Adipocyte (in vitro differentiated cells): Measurements from ENCODE around the gene VWA5B1.

ENCODE experiments used
- DNase-seq: peaks from one replicate; pipeline ENCODE4 v3.0.0-alpha.2; 2015; ENCODE audit warnings: low read depth
- H3K27me3 ChIP-seq: replicated peaks from 2 replicates; pipeline ENCODE4 v1.7.0; 2013; ENCODE audit warnings: mild to moderate bottlenecking, low read length, moderate library complexity; ENCODE audit not compliant: control insufficient read depth, insufficient read depth
- H3K36me3 ChIP-seq: 2 replicates; pipeline ENCODE4 v1.7.0; 2013; ENCODE audit warnings: low read length, mild to moderate bottlenecking, moderate library complexity; ENCODE audit not compliant: control insufficient read depth, insufficient read depth, severe bottlenecking
- H3K4me1 ChIP-seq: 2 replicates; pipeline ENCODE4 v1.7.0; 2013; ENCODE audit warnings: mild to moderate bottlenecking, low read length, moderate library complexity; ENCODE audit not compliant: control insufficient read depth, insufficient read depth
- H3K4me3 ChIP-seq: 2 replicates; pipeline ENCODE4 v1.7.0; 2013; ENCODE audit warnings: mild to moderate bottlenecking, low read length, moderate library complexity
- H3K9ac ChIP-seq: 2 replicates; pipeline ENCODE4 v1.7.0; 2013; ENCODE audit warnings: mild to moderate bottlenecking, low read length, moderate library complexity
- H3K9me3 ChIP-seq: 2 replicates; pipeline ENCODE4 v1.7.0; 2013; ENCODE audit warnings: mild to moderate bottlenecking, low read length, moderate library complexity; ENCODE audit not compliant: control insufficient read depth

VWA5B1 gene

DNA sequence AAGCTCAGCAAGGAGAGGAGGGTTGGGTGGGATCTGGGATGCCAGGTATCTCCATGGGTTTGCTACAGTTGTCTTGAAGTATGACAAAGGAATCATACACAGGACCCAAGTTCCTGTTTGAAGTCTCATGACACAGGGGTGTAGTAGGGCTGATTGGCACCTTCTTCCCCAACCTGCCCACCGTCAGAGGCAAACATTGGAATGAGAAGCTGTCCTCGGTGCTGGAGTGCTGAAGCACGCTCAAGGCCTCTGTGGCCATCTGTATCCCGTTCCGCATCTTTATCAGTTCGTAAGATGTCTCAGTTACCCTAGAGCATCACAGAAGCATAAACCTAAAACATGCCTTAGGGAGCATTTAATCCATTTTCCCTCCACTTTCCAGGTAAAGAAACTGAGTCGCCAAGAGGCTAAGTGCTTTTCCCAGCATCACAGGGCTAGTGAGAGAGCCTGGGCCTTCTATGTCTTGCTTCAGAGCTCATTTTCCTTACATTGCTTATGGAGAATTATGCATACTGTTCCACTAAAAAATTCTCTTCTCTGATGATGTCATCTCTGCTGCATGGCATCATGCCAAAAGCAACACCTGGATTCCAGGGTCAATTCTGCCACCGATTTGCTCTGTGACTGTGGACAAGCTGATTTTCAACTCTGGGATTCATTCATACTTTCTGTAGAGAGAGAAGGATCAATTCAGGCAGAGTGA is 34.2 kb downstream of the VWA5B1 start:
- no peak for DNase-seq
- H3K36me3 ChIP-seq, result no peaks in the 10 kb centered on the region
- peaks cover 34% of the 10 kb centered on the region for H3K27me3 ChIP-seq

DNA sequence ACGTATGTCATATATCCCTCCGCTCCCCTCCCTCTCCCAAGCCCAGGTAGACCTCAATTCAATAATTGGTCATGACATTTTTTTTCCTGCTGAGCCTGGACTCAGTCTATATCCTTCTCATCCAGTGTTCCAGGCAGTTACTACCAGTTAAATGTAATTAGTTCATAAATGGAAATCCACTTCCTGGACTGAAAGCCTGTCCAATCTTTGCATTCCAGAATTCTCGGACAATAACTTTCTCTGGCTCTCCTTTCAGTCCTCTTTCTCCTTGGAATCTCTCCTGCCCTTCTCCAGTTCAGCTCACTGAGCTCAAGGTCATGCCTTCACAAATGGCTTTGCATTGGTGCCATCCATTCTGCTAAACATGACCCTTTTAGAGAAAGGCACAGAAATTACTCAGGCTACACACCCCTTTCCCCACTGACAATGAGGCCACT is 34.8 kb downstream of the VWA5B1 start:
- Histone ChIP-seq H3K4me3 (no peak overlapping the region), H3K36me3 (no peaks in the 10 kb centered on the region), H3K27me3 (peaks cover 34% of the 10 kb centered on the region), H3K9ac (no peak overlapping the region), H3K4me1 (peaks cover 12% of the 10 kb centered on the region), H3K9me3 (no peaks in the 10 kb centered on the region)
- no peak for DNase-seq

More for the DNA sequence above, 34.2 kb downstream of the VWA5B1 start:
- Histone ChIP-seq H3K4me1 (peaks cover 12% of the 10 kb centered on the region), H3K4me3 (no peak overlapping the region), H3K9me3 (no peaks in the 10 kb centered on the region), H3K9ac (no peak overlapping the region)

DNA sequence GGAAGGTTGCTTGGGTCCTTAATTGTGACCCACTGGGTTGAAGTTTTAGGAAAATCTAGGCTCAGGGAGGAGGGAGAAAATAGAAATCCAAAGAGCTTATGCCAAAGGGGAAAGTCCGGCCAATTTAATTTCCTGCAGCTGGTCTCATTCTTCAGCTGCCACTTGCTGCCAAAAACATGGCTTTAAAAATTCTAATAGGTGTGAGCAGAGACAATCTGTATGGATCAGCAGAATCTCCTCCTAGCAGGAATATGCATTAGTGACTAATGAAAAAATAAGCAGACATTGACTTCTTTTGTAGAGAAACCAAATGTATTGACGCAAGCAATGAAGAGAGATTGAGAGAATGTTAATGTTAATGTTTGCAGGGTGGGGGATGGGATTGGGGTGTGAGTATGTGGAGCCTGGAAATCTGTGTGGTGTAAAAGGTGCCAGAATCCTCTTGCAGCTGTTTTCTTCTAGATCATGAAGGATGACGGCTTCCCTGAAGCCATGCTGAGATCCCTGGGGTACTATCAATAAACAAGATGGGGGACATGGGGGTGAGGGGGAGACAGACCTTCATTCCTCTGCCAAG is 35.3 kb downstream of the VWA5B1 start:
- Histone ChIP-seq H3K9me3 (no peaks in the 10 kb centered on the region), H3K4me1 (peaks cover 12% of the 10 kb centered on the region), H3K9ac (no peak overlapping the region), H3K4me3 (no peak overlapping the region), H3K27me3 (peaks cover 38% of the 10 kb centered on the region), H3K36me3 (no peaks in the 10 kb centered on the region)
- no peak for DNase-seq

DNA sequence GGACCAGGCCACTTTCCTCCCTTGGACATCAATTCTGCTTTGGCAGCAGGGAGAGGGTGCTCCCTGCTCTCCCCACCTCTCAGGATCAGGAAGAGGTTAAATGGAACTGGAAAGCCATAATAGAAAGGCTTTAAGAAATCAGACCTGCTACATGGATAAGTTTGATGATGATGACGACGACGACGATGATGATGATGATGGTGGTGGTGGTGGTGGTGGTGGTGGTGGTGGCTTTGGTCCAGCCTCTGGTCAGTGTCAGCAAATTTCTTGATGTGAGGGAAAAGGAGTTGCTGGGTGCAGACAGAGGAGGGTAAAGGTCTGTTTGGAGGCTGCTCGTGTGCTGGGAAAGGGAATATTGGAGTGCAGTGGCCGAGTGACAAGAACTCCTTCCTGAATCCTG is 36.8 kb downstream of the VWA5B1 start:
- no peaks in the 10 kb centered on the region for H3K9me3 ChIP-seq
- no peak overlapping the region for H3K4me3 ChIP-seq
- H3K4me1 ChIP-seq, result peaks cover 5% of the 10 kb centered on the region
- no peaks in the 10 kb centered on the region for H3K36me3 ChIP-seq
- no peak overlapping the region for H3K9ac ChIP-seq
- DNase-seq, result no peak
- peaks cover 46% of the 10 kb centered on the region for H3K27me3 ChIP-seq

DNA sequence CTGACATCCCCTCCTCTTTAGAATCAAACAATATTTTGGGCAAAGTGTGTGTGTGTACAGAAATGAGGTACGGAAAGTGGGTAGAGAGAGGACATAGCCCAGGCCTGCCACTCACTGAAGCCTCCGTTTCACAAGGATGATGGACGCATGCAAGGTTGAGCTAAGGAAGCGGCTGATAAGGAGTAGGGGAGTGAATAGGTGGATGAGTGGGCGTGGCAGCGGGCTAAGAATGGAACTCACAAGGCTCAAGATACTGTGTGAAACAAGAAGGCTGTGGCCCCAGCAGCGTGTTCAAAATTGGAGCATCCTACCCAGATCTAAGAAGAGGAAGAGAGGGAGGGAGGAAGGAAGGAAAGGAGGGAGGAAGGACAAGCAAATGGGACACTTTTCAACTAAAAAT is 37.5 kb downstream of the VWA5B1 start:
- Histone ChIP-seq H3K4me3 (no peak overlapping the region), H3K9me3 (no peaks in the 10 kb centered on the region), H3K4me1 (peaks cover 5% of the 10 kb centered on the region), H3K36me3 (no peaks in the 10 kb centered on the region), H3K27me3 (peaks cover 52% of the 10 kb centered on the region), H3K9ac (no peak overlapping the region)
- DNase-seq, result no peak

DNA sequence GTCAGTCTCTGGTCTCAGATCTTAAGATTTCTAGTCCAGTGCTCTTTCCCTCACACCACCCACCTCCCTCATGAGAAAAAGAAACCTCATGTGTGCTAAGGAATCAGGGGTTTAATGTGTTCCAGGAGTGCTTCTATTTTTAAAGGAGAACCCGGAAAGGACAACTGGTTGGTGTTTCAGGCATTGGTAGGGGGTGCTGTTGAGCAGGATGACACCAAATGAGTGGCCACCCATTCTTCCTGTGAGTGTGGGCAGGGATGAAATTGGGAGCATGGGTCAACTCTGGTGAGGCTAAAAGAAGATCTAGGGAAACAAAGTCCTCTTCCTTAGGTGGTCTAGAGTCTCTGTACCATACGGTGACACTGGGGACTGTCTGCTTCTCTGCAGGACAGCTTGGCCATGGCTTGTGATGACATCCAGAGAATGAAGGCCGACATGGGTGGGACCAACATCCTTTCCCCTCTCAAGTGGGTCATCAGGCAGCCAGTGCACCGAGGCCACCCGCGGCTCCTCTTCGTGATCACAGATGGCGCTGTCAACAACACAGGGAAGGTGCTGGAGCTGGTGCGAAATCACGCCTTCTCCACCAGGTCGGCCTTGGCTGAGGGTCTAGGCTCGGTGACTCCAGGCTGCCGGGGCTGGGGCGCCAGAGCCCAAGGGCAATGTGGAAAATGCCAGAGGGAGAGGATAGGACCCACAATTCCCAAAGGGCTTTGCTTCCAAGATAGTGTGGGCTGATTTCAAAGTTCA is 39.3 kb downstream of the VWA5B1 start:
- Histone ChIP-seq H3K27me3 (peaks cover 56% of the 10 kb centered on the region), H3K4me3 (no peak overlapping the region), H3K4me1 (peaks cover 5% of the 10 kb centered on the region), H3K36me3 (no peaks in the 10 kb centered on the region), H3K9me3 (no peaks in the 10 kb centered on the region), H3K9ac (no peak overlapping the region)
- DNase-seq, result no peak

DNA sequence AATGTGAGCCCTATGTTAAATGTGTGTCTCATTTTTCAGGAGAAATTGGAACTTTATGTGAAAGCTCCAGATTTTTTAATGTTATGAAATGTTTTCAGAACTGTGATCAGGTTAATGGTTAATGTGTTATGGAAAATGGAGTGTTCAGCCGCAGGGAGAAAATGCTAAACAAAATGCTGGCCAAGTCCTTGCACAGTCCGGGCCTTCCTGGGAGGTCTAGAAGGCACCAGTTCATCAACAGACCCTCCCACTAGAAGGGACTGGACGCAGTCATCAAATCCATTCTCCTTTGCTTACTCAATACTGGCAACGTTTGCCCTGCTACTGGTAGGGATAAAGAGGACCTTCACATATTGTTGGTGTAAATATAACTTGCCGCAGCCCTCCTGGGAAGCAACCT is 43.4 kb downstream of the VWA5B1 start:
- peaks cover 52% of the 10 kb centered on the region for H3K27me3 ChIP-seq
- DNase-seq, result no peak
- no peaks in the 10 kb centered on the region for H3K36me3 ChIP-seq
- H3K4me3 ChIP-seq, result no peak overlapping the region
- no peaks in the 10 kb centered on the region for H3K4me1 ChIP-seq
- no peaks in the 10 kb centered on the region for H3K9me3 ChIP-seq
- H3K9ac ChIP-seq, result no peak overlapping the region

DNA sequence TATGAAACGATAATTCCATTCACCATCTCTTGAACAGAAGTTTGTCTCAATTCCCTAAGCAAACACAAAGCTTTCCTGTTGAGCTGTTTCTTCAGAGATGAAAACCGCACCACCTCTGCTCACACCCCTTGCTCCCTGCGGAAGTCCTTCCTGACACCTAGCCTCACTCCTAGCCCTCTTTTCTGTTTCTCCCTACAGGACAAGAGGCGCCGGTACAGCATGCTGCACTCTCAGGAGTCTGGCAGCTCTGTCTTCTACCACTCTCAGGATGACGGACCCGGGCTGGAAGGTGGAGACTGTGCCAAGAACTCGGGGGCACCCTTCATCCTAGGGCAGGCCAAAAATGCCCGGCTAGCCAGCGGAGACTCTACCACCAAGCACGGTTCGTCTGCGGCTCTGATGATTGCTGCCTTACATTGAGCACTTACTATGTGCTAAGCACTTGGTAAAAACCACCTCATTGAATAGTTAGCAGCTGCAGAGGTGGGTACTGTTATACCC is 45.5 kb downstream of the VWA5B1 start:
- H3K4me3 ChIP-seq, result no peak overlapping the region
- H3K9me3 ChIP-seq, result no peaks in the 10 kb centered on the region

DNA sequence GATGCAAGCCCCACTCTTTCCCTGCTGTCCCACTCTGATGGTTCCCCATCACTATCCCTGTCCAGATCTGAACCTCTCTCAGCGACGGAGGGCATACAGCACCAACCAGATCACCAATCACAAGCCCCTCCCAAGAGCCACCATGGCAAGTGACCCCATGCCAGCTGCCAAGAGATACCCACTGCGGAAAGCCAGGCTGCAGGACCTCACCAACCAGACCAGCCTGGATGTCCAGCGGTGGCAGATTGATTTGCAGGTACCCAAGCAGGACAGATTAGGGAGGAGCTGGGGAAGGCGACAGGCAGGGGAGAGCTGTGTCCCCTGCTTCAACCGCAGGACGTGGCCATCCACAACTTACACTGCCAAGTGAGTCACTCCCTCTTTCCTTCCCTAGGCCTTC is 46.9 kb downstream of the VWA5B1 start:
- Histone ChIP-seq H3K27me3 (peaks cover 46% of the 10 kb centered on the region), H3K9ac (no peak overlapping the region), H3K4me3 (no peak overlapping the region), H3K36me3 (no peaks in the 10 kb centered on the region), H3K9me3 (no peaks in the 10 kb centered on the region), H3K4me1 (no peaks in the 10 kb centered on the region)
- DNase-seq, result no peak

More for the DNA sequence above, 45.5 kb downstream of the VWA5B1 start:
- Histone ChIP-seq H3K9ac (no peak overlapping the region), H3K36me3 (no peaks in the 10 kb centered on the region), H3K27me3 (peaks cover 50% of the 10 kb centered on the region), H3K4me1 (no peaks in the 10 kb centered on the region)
- no peak for DNase-seq

DNA sequence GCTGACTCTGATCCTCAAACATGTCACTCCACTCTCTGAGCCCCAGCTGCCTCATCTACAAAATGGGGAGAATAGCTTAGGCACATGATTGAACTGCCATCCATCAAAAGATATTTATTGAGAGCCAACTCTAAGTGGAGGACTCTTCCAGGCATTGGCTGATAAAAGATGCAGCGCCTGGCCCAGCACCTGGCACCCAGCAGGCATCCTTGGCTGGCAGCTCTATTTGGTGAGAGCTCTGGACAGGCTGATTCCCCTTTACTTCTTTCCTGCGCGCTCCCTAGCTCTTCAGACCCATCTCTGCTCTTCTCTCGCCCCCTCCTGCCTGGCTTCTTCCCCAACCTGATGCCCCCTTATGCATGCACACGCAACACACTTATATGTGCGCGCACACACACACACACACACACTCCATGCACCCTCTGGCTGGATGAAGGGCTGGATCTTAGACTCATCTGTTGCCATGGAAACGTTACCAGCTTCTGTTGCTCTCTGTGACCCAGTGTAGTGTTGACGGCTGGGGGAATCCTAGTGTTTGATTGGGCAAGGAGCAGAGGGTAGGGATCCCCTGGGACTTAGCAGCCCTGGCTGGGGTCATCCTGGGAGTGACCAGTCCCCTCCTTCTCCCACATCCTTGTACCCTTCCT is 49.3 kb downstream of the VWA5B1 start:
- Histone ChIP-seq H3K9me3 (no peaks in the 10 kb centered on the region), H3K36me3 (no peaks in the 10 kb centered on the region), H3K27me3 (peaks cover 45% of the 10 kb centered on the region), H3K4me3 (no peak overlapping the region), H3K4me1 (no peaks in the 10 kb centered on the region), H3K9ac (no peak overlapping the region)
- DNase-seq, result no peak
